ENCODE results near the gene MOK.

DNA sequence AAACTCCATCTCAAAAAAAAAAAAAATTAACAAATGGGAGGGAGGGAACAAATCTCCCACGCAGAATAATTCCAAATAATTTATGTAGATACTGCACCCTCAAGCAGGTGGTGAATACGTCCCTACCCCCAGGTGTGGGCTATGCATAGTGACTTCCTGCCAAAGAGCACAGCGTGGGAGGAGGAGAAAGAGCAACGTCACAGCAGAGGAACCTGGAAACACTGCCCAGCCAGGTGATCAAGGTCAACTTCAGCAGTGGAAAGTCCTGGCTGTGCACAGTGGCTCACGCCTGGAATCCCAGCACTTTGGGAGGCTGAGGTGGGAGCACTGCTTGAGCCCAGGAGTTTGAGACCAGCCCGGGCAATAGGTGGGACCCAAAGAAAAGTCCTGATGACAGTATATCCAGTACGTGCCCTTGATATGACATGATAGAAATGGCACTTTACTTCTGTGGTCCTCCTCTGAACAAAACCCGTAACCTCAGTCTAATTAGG is 48.2 kb upstream of the MOK start:
- no peak for TF ChIP-seq YY1 (IDR thresholded peaks at IDR 0.05; ENCODE audit: insufficient read depth, insufficient read length)
- no peak for TF ChIP-seq ZNF274 (IDR thresholded peaks at IDR 0.05; ENCODE audit: low read depth, low read length)
